Dermis blood vessel endothelial cell (primary cell): ENCODE data around the gene RIPK3. TPM values are rescaled to one million over a fixed set of nuclear protein-coding genes. Genes with fewer than 3 reads are reported as not detected.
"Not testable (repeated sequence)": the region's sequence is repeated elsewhere in the genome, so short reads cannot be mapped to it uniquely, and the experiment has no call there.

ENCODE experiments used
- DNase-seq: peaks from one replicate; pipeline ENCODE4 v3.0.0; 2010
- total RNA-seq: library from RNA; depleted of rRNA; stranded (reverse); fragments of >200 nt; gene quantifications from 2 replicates; pipeline ENCODE4 v1.2.3, GENCODE V29; 2014

The RIPK3 gene
- total RNA-seq, 1 donor from 2014 or later = 5.8 TPM

DNA sequence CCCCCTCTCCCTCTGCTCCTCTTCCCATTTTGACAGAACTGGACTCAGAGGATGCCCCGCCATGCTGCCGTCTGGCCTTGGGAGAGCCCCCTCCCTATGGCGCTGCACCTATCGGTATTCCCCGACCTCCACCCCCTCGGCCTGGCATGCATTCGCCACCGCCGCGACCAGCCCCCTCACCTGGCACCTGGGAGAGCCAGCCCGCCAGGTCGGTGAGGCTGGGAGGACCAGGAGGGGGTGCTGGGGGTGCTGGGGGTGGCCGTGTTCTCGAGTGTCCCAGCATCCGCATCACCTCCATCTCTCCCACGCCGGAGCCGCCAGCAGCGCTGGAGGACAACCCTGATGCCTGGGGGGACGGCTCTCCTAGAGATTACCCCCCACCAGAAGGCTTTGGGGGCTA is 29.7 kb upstream of the RIPK3 start:
- DNase-seq = no peak

DNA sequence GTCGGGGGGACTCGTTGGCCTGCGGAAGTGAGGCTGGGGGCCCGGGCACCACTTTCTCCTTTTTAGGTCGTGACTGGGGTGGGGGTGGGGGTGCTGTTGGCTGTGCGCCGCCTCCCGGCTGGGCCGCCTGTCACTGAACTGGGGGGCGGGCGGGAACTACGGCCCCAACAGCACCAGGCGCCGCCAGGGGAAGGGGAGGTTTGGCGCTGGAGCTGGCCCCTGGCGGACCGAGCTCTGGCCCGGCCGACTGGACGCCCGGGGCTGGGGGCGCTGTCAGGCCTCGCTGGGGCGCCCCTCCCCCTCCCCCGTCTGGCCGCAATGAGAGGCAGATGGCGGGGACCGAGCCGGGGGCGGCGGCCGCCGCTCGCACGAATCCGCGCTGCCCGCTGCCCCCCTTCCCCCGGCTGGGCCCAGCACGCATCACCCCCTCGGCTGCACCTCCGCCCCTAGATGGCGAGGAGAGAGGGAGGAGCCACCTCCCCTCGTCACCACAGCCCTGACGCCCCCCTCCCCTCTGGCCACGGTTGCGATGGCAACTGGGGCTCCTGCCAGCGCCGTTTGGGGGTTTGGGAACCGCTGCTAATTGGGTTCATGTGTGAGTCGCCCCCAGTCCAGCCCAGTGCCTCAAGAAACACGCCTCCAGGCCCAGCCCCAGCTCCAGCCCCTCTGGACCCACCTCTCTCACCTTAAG is 28.9 kb upstream of the RIPK3 start:
- peak; percentile 55 for DNase-seq

DNA sequence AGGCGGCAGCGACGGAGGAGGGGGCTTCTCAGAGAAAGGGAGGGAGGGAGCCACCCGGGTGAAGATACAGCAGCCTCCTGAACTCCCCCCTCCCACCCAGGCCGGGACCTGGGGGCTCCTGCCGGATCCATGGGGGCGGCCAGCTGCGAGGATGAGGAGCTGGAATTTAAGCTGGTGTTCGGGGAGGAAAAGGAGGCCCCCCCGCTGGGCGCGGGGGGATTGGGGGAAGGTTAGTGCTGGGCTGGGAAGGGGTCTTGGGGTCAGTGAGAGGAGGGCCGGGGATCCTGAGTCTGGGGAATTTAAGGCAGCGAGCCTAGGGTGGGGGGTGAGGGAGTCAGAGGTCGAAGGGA is 28.4 kb upstream of the RIPK3 start:
- DNase-seq = no peak

DNA sequence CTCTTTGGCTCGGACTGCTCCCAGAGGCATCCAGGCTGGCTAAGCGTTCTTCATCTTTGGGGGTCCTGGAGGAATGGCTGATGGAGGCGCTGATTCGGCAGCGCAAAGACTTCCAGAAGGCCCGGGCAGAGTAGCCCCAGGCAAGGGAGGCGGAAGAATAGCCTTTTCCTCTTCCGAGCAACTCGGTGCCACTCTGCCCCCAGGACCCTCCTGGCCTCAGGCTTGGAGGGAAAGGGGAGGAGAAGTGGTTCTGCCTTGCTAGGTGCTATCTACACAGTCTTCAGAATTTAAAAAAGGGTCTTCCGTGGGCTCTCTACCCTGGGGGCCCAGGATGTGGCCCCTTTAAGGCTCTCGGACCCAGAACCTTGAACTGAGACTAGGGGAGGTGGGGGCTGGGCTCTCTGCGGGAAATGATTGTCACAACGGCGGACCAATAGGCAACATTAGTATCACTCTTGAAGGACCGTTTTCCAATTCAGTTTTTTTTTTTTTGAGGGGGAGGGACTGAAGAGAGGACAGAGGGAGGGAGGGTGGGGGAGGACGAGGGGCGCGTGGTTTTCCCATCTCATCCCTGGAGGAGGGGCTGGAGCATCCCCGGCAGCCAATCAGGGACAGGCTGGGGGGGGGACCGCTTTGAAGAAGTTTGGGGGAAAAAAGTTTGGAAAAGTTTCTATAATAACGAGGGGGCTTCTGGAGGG is 27.9 kb upstream of the RIPK3 start, which contains the start of gene NFATC4:
TSS of gene NFATC4 (plus strand) at position 671 of the 698 bp plus-strand sequence. CDS start 157 bp downstream, outside the sequence.
- peak; percentile 92 for DNase-seq

DNA sequence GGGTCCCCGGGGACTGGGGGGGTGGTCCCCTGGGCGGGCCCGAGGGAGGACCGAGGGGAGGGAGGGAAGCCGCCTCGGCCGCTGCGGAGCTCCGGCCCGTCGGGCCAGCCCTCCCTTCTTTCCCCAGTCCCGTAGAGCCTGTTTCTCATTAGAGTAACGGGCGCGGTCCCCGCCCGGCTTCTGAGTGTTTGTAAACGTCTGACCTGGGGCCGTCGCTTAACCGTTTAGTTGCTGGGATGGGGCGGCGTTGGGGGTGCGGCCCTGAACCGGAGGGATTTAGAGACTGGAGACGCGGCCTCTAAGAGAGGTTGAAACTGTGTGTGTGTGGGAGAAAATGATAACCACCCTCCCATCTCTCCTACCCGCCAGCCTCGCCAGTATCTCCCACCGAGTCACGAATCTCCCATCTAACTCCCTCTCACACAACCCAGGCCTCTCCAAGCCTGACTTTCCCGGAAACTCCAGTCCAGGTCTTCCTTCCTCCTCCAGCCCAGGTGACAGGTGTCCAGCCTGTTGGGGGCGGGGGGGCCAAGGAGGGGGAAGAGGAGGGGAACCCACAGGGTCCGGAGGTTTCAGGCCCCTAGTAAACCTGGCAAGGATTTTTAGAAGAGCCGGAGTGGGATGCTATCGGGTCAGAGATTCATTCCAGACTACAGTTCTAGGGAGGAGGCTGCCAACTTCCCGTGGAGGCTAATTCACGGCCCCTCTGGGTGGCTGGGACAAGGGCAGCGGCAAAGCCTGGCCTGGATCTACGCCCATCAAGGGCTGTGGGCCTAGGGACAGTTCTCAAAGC is 27.1 kb upstream of the RIPK3 start:
- DNase-seq = peak; percentile 93

DNA sequence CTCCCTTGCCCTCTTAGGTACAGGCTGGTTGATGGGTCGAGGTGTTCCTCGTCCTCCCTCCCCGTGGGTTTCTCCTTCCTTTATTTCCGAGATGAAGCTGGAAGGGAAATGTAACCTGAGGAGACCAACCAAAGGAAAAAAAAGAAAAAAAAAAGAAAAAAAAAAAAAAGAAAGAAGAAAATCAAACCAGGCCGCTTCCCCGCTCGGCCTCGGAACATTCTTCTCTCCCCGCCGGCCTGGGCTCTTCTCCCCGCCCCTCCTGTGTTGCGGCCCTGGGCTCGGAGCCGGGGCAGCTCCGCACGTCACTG is 26.6 kb upstream of the RIPK3 start:
- no peak for DNase-seq

DNA sequence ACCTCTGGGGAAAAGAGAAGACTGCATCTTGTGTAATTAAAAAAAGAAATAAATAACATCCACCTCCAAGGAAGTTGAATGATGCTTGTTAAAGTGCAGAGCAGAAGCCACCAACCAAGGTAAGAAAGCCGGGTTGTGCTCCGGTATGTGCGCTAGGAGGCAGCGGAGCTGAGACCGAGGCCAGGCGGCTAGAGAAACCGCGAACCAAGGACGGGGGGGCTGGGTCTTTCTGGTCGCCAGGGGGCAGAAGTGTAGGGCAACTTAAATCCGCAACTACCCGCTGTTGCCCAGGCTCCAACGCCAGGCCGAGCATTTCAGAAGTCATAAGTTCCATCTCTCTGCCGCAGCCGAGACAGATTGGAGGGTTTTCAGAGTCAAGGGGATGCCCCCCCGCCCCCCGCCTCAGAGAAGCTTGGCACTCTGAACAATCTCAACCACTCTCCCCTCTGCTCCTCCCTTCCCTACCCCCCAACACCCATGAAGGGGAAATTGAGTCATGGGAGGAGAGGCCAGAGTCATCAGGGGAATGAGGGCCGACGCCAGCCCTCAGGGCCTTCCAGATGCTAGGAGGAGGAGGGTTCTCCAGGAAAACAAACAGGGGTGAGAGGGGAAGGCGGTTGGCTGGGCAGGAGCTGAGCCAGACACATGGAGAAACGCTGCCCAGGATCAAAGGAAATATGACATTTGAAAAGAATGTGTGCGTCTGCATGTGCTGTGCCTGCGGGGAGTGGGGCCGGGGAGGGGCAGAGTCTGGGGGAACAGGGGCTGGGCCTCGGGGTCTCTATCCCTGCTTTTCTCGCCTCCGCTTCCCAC is 26.0 kb upstream of the RIPK3 start:
- peak; percentile 98 for DNase-seq

DNA sequence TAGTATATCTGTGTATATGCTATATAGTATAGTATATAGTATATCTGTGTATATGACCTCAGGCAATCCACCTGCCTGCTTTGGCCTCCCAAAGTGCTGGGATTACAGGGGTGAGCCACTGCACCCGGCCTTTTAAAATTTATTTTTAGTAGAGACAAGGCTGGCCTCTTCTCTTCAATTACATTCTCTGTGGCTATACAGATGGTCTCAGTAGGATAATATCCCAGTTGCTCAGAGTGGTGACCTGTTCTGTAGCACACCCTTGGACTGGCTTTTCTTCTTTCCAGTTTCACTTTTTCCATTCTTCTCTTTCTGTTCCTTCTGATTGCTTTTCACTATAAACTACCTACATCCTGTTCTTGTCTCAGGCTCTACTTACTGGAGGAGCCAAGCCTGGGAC is 25.1 kb upstream of the RIPK3 start:
- DNase-seq = no peak

DNA sequence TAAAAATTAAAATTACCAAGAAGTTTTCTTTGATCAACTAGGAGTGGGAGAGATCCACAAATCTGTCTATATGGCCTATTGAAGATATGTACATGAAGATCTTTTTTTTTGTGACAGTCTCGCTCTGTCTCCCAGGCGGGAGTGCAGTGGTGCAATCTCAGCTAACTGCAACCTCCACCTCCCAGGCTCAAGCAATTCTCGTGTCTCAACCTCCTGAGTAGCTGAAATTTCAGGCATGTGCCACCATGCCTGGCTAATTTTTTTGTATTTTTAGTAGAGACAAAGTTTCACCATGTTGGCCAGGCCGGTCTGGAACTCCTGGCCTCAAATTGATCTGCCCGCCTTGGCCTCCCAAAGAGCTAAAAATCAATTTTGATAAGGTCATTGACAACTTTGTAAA is 23.6 kb upstream of the RIPK3 start:
- DNase-seq = no peak

DNA sequence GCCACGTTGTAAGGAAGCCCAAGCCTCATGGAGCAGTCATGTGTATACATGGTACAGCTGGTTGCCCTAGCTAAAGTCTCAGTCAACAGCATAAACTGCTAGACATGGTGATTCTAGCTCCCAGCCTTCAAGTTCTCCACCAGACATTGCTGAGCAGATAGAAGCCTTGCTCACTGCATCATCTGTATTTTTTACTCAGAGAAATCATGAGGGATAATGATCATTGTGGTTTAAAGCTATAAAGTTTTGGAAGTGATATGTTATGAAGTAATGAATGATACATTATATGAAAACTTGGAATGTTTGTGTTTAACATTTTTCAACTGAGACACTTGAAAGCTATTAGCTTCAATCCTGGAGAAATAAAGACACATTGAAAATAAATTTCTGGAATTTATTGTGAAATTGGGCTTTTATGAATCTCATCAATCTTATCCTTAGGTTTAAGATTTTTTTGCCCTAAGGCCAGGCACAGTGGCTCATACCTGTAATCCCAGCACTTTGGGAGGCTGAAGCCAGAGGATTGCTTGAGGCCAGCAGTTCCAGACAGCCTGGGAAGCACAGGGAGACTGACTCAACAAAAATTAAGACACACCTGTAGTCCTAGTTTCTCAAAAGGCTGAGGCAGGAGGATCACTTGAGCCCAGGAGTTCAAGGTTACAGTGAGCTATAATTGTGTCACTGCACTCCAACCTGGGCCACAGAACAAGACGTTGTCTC is 22.6 kb upstream of the RIPK3 start:
- no peak for DNase-seq

DNA sequence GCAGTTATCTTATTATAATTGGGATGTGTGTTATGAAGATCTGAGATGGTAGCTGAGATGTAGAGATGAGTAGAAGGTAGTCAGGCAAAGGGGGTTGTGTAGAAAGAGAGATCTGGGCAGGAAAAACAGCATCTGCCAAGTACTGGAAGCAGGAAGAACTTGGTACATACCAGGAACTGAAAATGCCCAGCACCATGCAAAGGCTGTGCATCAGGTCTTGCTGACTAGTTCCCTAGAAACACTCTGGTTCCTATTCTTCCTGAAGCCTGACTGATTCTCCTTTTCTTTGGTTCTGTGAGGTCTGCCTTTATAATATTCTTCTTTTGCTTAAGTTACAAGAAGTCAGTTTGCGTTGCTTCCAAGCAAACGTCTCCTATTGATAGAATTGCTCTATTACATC is 21.5 kb upstream of the RIPK3 start:
- DNase-seq = no peak

DNA sequence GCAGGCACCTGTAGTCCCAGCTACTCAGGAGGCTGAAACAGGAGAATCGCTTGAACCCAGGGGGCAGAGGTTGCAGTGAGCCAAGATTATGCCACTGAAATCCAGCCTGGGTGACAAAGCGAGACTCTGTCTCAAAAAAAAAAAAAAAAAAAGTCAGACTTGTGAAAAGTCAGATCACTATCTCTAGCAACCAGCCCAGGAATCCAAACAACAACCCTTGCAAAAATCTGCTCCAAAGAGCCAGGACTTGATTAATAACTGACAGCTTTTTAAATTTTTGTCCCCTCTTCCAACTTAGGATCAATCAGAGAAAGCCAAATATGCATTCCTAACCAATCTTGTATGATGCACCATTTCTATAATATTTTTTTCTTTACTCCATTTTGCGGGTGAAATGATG is 20.5 kb upstream of the RIPK3 start:
- no peak for DNase-seq

DNA sequence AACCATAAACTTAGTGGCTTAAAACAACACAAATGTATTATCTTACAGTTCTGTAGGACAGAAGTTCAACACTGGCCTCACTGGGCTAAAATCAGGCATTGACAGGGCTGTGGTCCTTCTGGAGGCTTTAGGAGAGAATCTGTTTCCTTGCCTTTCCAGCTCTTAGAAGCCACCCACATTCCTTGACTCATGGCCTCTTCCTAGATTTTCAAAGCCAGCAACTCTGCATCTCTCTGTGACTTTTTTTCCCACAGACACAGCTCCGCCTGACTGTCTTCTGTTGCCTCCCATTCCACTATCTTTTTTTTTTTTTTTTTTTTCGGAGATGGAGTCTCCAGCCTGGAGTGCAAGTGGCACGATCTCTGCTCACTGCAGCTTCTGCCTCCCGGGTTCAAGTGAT is 16.4 kb upstream of the RIPK3 start:
- DNase-seq = no peak

DNA sequence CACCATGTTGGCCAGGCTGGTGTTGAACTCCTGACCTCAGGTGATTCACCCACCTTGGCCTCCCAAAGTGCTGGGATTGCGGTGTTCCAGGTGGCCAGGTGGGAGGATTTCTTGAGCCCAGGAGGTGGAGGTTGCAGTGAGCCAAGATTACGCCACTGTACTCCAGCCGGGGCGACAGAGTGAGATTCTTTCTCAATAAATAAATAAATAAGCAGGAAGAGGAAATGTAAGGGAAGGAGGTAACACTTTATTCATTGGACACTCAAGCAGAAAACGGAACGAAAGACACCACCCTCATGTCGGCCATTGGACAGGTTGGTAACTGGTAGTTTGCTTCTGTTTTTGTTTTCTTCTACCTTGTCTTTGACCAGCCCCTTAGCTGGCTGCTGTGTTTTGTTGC is 15.2 kb upstream of the RIPK3 start:
- DNase-seq = no peak

DNA sequence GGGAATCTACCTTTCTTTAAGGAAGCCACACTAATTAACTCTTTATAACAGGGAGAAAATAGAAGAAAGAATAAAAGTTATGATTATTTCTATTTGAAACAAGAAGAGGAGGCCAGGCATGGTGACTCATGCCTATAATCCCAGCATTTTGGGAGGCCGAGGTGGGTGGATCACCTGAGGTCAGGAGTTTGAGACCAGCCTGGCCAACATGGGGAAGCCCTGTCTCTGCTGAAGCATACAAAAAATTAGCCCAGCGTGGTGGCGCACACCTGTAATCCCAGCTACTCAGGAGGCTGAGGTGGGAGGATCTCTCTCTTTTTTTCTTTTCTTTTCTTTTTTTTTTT is 14.7 kb upstream of the RIPK3 start:
- not testable (repeated sequence) for DNase-seq

DNA sequence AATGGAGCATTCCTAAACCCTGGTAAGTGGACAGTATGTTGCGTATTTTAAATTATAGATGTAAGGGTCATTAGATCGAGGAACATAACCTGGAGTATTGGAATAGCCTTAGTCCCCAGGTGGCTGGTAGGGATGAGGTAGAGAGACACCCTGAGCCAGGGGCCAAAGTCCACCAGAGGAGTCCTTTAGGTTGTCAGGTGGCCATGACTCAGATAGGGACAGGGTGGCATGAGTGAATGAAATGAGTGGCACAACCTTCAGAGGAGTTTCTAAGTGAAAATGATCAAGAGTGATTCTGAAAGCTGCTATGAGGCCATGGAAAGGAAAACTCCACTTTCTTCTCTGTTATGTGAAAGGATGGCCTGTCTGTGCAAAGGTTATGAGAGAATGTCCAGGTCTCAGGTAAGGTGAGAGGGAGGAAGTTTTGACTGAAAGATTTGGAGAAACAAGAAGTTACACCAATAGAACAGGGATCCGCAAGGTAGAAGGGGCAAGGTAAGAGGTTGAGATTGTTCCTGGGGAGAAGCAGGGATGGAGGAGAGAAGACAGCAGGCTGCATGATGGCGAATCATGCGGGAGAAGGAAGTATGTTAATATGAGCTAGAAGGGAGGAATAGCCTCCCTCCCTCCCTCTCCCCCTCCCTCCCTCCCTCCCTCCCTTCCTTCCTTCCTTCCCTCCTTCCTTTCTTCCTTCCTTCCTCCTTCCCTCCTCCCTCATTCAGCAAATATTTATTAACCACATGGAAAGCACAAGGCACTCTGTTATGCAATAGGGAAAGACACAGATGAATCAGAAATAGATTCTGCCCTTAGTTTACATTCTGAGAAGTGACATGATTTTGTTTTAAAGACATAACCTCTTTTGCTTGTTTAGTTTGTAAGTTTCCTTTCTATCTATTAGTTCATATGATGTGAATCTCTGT is 14.0 kb upstream of the RIPK3 start:
- no peak for DNase-seq

DNA sequence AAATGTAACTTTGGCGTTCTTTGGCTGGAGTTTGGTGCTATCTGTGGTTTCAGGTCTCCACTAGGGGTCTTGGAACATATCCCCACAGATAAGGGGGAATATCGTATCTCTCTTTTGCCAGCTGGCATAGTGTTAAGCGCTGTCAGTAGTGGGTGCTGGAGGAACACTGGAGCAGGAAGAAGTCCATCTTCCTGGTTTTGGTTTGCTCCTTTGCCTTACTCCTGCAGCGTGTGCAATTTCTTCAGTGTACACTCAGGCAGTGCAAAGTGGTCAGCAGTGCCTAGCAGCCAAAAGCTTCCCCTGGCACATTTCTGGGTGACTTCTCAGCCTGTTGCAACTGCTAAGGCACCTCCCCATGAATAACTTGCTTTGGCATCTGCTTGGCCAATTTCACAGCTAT is 11.7 kb upstream of the RIPK3 start:
- DNase-seq = peak; percentile 26

DNA sequence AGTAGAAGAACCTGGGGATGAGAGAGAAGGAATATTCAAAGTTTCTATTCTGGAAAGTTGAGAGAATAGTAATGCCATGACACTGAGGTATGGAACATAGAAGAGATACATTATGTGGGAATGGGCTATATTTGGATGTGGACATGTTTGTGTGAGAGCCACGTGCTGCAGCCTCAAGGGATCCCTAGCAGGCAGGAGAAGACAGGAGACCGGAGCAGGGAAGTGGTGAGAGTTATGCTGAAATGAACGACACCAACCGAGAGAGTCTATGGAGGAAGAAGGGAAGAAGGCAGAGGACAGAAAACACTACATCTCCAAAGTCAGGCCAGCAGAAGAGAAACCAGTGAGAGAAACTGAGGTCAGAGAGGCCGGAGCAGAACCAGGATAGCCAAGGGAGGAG is 10.0 kb upstream of the RIPK3 start:
- DNase-seq = no peak

DNA sequence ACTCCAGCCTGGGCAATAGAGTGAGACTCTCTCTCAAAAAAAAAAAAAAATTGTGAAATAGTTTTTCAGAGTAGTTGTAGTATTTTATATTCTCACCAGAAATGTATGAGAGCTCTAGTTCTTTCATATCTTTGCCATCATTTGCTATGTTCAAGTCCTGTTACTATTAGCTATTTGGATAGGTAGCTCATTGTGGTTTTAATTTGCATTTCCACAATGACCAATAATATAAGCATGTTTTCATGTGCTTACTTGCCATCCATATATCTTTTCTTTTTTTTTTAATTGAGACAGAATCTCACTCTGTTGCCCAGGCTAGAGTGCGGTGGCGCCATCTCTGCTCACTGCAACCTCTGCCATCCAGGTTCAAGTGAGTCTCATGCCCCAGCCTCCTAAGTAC is 8.4 kb upstream of the RIPK3 start:
- no peak for DNase-seq

DNA sequence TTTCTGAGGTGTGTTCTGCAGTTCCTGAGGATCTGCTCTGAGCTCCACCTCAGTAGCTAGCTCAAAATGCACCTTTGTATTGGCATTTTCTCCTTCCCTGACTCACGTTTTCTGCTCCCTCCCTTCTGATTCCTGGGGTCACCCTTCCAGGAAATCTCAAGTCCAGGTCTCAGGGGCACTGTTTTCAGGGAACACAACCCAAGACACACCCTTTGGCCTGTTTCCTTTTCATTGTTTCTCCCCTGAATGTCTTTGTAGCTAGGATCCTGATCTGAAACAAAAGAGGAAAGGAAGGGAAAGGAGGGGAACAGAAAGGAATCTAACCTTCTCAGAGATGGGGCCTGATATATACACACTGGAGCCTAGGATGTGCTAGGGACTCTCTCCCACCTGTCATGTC is 7.3 kb upstream of the RIPK3 start:
- no peak for DNase-seq
